GM12875 (cell line): ENCODE data around the gene GNB3.

Experiments used
- H3K4me3 ChIP-seq: one replicate; pipeline ENCODE4 v1.5.1; 2011; ENCODE audit warnings: low read depth, low read length, control low read depth
- TF ChIP-seq, protein P1 (sequence below): IDR thresholded peaks from 2 replicates; pipeline ENCODE4 v1.5.1; 2011; ENCODE audit warnings: low read depth, mild to moderate bottlenecking, control low read depth, inconsistent platforms, low read length, moderate library complexity, borderline replicate concordance; ENCODE audit not compliant: insufficient read depth

Gene GNB3

DNA sequence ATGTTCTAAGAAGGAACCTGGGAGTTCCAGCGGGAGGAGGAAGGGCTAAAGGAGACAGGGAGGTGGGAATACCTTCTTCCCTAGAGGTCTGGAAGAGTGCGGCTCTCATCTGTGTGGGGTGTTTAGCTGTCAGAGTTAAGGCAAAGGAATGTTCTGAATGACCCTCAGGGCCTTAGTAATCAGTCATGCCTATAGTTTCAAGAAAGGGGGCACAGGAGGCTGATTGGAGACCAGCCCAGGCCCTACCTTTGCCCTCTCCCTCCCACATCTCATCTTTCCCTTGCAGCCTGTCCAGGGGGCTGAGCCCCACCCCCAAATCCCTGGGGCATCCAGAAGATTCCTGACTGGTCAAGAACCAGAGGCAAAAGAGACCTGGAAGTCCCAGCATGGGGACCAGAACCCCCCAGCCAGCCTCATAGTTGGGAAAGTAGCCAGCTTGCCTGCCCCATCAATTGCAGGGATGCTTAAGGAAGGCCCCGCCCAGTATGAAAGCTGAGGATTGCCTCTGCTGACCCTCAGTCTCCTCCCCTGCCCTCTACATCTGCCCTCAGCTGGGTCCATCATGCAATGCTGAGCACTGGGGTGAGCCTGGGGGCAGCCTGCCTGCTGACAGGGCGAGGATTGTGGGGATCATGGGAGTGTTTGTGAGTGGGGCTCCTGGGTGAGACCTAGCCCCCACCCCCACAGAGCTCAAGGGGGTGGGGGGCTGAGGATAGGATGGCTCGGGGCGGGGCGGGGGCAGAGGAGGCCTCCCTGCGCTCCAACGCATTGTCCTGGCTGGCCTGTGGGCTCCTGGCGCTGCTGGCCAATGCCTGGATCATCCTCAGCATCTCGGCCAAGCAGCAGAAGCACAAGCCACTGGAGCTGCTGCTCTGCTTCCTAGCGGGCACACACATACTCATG, 17.3 kb upstream of the GNB3 start:
- TF ChIP-seq, protein P1, sequence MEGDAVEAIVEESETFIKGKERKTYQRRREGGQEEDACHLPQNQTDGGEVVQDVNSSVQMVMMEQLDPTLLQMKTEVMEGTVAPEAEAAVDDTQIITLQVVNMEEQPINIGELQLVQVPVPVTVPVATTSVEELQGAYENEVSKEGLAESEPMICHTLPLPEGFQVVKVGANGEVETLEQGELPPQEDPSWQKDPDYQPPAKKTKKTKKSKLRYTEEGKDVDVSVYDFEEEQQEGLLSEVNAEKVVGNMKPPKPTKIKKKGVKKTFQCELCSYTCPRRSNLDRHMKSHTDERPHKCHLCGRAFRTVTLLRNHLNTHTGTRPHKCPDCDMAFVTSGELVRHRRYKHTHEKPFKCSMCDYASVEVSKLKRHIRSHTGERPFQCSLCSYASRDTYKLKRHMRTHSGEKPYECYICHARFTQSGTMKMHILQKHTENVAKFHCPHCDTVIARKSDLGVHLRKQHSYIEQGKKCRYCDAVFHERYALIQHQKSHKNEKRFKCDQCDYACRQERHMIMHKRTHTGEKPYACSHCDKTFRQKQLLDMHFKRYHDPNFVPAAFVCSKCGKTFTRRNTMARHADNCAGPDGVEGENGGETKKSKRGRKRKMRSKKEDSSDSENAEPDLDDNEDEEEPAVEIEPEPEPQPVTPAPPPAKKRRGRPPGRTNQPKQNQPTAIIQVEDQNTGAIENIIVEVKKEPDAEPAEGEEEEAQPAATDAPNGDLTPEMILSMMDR = no peak
- H3K4me3 ChIP-seq = no peak overlapping the region

DNA sequence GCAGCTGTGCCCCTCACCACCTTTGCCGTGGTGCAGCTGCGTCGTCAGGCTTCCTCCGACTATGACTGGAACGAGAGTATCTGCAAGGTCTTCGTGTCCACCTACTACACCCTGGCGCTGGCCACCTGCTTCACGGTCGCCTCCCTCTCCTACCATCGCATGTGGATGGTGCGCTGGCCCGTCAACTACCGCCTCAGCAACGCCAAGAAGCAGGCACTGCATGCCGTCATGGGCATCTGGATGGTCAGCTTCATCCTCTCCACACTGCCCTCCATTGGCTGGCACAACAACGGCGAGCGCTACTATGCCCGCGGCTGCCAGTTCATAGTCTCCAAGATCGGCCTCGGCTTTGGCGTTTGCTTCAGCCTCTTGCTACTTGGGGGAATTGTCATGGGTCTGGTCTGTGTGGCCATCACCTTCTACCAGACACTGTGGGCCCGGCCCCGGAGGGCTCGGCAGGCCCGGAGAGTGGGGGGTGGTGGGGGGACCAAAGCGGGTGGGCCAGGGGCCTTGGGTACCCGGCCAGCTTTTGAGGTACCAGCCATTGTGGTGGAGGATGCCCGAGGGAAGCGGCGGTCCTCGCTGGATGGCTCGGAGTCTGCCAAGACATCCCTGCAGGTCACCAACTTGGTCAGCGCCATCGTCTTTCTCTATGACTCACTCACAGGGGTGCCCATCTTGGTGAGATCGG, 16.5 kb upstream of the GNB3 start:
- TF ChIP-seq, protein P1 = no peak
- no peak overlapping the region for H3K4me3 ChIP-seq

GRCh38 chr12:6824901-6825381, 15.8 kb upstream of the GNB3 start:
- H3K4me3 ChIP-seq = no peak overlapping the region
- TF ChIP-seq, protein P1 = no peak

DNA sequence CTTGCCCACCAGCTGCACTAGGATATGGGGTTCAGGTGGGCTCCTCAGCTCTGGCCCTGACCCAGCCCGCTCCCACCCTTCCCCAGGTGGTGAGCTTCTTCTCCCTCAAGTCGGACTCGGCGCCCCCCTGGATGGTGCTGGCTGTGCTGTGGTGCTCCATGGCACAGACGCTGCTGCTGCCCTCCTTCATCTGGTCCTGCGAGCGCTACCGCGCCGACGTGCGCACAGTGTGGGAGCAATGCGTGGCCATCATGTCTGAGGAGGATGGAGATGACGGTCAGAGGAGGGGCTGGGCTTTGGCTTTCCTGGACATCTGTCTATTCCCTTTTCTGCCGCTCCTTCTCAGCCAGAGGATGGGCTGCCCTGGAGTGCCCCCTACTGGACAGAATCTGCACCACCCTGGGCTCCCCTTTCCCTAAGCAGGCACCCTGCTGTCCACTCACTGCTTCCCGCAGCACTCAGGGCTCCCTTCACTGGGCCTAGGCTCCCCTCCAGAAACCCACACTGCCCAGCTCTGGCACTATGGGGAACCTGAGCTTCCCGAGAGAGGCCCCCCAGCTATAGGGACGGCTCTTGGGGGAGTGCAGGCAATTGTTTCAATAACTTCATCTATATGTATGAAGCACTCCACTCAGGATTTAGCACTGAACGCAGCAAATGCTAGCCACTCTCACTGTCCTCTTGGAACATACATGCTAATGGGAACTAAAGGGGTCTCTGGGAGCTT, 15.2 kb upstream of the GNB3 start:
- TF ChIP-seq, protein P1 = peak; percentile 93
- H3K4me3 ChIP-seq = no peak overlapping the region

DNA sequence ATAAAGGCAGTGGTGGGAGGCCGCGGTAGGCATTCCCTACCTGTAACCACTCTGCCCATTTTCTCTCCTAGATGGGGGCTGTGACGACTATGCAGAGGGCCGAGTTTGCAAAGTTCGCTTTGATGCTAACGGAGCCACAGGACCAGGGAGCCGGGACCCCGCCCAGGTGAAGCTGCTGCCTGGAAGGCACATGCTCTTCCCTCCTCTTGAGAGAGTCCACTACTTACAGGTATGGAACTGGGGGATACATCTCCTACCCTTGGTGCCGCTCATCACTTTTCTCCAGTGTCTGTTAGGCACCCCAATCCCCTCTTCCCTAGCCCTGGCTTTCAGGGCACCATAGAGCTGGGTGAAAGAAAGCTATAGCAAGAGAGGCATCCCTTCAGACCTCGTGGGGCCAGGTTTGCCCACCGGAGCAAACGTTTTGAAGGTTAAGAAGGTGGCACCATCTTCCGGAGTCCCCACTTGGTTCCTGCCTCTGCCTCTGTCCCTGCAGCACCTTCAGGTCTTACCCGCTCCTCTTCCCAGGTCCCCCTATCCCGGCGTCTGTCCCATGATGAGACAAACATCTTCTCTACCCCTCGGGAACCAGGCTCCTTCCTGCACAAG, 14.5 kb upstream of the GNB3 start:
- TF ChIP-seq, protein P1 = no peak
- H3K4me3 ChIP-seq = no peak overlapping the region

DNA sequence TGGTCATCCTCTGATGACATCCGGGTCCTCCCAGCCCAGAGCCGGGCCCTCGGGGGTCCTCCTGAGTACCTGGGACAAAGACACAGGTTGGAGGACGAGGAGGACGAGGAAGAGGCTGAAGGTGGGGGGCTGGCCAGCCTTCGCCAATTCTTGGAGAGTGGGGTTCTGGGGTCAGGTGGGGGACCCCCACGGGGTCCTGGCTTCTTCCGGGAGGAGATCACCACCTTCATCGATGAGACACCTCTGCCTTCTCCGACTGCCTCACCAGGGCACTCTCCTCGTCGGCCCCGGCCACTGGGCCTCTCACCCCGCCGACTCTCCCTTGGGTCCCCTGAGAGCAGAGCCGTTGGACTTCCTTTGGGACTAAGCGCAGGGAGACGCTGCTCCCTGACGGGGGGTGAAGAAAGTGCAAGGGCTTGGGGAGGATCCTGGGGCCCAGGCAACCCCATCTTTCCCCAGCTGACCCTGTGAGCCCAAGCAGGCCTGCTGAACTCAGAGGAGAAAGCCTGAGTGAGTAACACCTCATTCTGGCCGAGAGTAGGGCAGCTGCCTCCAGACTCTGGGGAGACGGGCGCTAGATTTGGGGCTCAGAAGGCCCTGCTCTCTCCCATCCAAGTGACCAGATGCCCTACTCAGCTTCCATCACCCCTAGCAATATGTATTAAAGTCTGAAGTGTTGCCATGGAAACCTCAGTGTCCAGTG, 13.8 kb upstream of the GNB3 start:
- TF ChIP-seq, protein P1 = no peak
- H3K4me3 ChIP-seq = no peak overlapping the region
